Osteocyte (in vitro differentiated cells): Measurements from ENCODE around the gene NAPB. TPM values are rescaled to one million over a fixed set of nuclear protein-coding genes. Genes with fewer than 3 reads are reported as not detected.
"Not testable (repeated sequence)": the region's sequence is repeated elsewhere in the genome, so short reads cannot be mapped to it uniquely, and the experiment has no call there.

Experiments
- DNase-seq: peaks from one replicate; pipeline ENCODE4 v3.0.0; 2021; ENCODE audit warnings: mixed read lengths; ENCODE audit not compliant: unreplicated experiment; ENCODE audit errors: extremely low spot score
- H3K27ac Mint-ChIP-seq: one replicate; pipeline ENCODE4 v1.8.0; 2021; ENCODE audit warnings: mild to moderate bottlenecking, mixed read lengths; ENCODE audit not compliant: unreplicated experiment
- H3K27me3 Mint-ChIP-seq: one replicate; pipeline ENCODE4 v1.8.0; 2021; ENCODE audit warnings: mixed read lengths; ENCODE audit not compliant: unreplicated experiment
- H3K36me3 Mint-ChIP-seq: one replicate; pipeline ENCODE4 v1.8.0; 2021; ENCODE audit warnings: mixed read lengths; ENCODE audit not compliant: unreplicated experiment
- H3K4me1 Mint-ChIP-seq: one replicate; pipeline ENCODE4 v1.8.0; 2021; ENCODE audit warnings: mixed read lengths; ENCODE audit not compliant: unreplicated experiment
- H3K4me3 Mint-ChIP-seq: one replicate; pipeline ENCODE4 v1.8.0; 2021; ENCODE audit warnings: mild to moderate bottlenecking, moderate library complexity, mixed read lengths; ENCODE audit not compliant: unreplicated experiment
- H3K9me3 Mint-ChIP-seq: one replicate; pipeline ENCODE4 v1.8.0; 2021; ENCODE audit warnings: mixed read lengths; ENCODE audit not compliant: unreplicated experiment
- long read RNA-seq: library from polyadenylated mRNA; unstranded; transcript quantifications from one replicate; pipeline ENCODE4 v2.0.0, GENCODE V29; 2021
- total RNA-seq: library from RNA; stranded (reverse); gene quantifications from 2 replicates; pipeline ENCODE4 v1.2.1, GENCODE V29; 2021
- TF ChIP-seq, protein P1 (sequence below): fragments of 200-600 bp; sonication (generic); IDR thresholded peaks from 2 replicates; pipeline ENCODE4 v1.5.0; 2021; ENCODE audit warnings: antibody characterized with exemption, mild to moderate bottlenecking, moderate library complexity

The NAPB gene
- total RNA-seq = 8.8 and 10.5 TPM in 2 replicates
- long read RNA-seq, transcript NAPB-202 (10 exons, 3,824 nt) = major isoform, 8 of 27 reads
- long read RNA-seq, transcript NAPB-201 (11 exons, 3,837 nt) = minor isoform, 6 of 27 reads
- long read RNA-seq, partial matches to known transcripts = 6 of 27 reads
- long read RNA-seq, other reads (novel, unspliced or antisense) = 7 of 27 reads

DNA sequence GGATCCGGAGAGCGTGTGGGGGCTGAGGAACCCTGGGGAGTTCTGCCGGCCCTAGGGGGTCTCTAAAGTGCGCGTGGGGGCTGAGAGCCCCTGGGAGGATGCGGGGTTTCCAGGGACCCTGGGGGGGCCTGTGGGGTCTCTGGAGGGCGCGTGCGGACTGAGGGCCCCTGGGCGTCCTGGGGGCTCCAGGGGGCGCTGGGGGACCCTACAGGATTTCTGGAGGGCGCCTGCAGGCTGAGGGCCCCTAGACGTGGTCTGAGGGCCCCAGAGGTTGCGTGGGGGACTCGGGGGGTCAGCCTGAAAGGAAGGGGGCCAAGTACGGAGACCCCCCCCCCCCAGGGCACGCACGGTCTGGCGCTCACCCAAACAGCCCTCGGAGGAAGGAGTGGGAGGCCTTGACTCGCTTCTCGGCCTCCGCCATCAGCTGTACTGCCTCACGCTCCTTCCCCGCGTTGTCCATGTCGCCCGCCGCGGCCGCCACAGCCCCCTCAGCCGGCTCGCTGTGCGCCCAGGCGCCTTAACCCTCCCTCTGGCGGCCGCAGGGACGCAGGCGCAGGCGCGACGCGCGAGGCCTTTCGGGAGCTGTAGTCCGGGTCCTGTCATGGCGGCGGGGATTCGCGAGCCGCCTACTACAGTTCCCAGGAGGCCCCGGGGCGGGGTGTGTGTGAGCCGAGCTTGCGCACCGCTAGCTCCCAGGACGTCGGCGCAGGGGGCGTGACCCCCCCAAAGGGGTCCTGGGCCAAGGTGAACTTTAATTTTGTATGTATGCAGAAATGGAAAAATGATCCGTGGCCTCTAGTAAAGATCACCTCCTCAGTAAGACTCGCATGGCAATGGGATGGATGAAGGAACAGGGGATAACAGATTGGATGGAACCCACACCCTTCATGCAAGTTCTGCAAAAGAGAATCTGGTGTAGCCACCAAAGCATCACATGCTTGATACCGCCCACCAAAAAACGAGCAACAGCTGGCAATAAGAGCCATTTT, at the start of gene NAPB:
TSS of gene NAPB (minus strand) at position 546 of the 989 bp plus-strand sequence. CDS start at position 460, 86 bp downstream.
- H3K4me1 Mint-ChIP-seq = peaks cover 17% of the 10 kb centered on the region
- H3K4me3 Mint-ChIP-seq = peak within 1 kb of the TSS; percentile 77
- H3K27ac Mint-ChIP-seq = peak within 1 kb of the TSS; percentile 71

DNA sequence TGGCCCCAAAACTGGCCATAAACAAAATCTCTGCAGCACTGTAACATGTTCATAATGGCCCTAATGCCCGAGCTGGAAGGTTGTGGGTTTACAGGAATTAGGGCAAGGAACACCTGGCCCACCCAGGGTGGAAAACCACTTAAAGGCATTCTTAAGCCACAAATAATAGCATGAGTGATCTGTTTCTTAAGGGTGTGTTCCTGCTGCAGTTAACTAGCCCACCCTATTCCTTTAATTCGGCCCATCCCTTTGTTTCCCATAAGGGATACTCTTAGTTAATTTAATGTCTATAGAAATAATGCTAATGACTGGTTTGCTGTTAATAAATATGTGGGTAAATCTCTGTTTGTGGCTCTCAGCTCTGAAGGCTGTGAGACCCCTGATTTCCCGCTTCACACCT, 45.7 kb upstream of the NAPB start:
- H3K27ac Mint-ChIP-seq, H3K4me1 Mint-ChIP-seq, H3K4me3 Mint-ChIP-seq, DNase-seq, H3K36me3 Mint-ChIP-seq: not testable (repeated sequence)
- peaks cover 20% of the 10 kb centered on the region for H3K9me3 Mint-ChIP-seq
- H3K27me3 Mint-ChIP-seq = peaks cover 23% of the 10 kb centered on the region

More for the DNA sequence above, at the start of gene NAPB:
- H3K9me3 Mint-ChIP-seq = no peaks in the 10 kb centered on the region
- H3K36me3 Mint-ChIP-seq = no peaks in the 10 kb centered on the region
- no peaks in the 10 kb centered on the region for H3K27me3 Mint-ChIP-seq
- peak; percentile 97 for DNase-seq
- TF ChIP-seq, protein P1, sequence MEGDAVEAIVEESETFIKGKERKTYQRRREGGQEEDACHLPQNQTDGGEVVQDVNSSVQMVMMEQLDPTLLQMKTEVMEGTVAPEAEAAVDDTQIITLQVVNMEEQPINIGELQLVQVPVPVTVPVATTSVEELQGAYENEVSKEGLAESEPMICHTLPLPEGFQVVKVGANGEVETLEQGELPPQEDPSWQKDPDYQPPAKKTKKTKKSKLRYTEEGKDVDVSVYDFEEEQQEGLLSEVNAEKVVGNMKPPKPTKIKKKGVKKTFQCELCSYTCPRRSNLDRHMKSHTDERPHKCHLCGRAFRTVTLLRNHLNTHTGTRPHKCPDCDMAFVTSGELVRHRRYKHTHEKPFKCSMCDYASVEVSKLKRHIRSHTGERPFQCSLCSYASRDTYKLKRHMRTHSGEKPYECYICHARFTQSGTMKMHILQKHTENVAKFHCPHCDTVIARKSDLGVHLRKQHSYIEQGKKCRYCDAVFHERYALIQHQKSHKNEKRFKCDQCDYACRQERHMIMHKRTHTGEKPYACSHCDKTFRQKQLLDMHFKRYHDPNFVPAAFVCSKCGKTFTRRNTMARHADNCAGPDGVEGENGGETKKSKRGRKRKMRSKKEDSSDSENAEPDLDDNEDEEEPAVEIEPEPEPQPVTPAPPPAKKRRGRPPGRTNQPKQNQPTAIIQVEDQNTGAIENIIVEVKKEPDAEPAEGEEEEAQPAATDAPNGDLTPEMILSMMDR = peak; percentile 55

DNA sequence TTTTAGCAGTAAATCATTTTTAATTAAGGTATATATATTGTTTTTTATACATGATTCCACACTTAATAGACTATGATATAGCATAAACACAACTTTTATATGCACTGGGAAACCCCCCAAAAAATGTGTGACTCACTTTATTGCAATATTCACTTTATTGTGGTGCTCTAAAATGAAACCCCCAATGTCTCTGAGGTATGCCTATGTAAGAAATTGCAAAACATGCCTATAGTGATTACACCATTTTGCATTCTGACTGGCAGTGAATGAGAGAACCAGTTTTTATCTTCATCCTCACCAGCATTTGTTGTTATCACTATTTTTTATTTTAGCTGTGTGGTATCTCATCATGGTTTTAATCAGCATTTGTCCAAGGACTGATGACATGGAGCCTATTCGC, 39.9 kb upstream of the NAPB start:
- Mint-ChIP-seq H3K36me3 (no peaks in the 10 kb centered on the region), H3K27me3 (peaks cover 44% of the 10 kb centered on the region), H3K9me3 (peaks cover 10% of the 10 kb centered on the region), H3K4me3 (no peak overlapping the region), H3K27ac (no peak overlapping the region), H3K4me1 (no peaks in the 10 kb centered on the region)
- TF ChIP-seq, protein P1 = no peak
- DNase-seq = no peak

DNA sequence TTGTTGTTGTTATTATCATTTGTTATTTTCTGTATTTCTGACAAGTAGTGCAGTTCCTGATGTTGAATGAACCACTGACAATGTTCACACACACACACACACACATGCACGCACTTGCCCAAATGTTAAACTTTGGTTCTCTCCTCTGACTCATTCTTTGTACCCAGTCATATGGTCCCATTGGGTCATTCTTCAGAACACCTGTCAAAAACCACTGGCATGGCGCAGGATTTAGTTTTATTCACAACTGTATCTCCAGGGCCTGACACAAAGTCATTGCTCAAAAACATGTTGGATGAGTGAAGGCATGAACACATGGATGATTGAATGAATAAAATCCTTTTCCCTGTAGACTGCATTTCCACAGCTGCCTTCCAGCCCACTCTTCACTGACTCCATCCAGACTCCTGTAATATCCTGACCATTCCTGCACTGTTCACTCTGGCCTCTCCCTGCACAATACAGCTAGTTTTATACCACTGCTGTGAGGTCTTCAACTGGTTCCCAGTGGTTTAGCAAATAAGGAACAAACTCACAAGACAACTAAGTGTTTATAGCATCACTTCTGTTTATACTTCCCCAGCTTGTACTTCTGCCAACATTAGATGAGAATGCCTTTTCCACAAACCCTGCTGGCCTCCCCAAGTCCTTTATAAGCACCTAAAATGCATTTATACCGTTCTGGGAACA, 38.3 kb upstream of the NAPB start:
- H3K27ac Mint-ChIP-seq = no peak overlapping the region
- H3K9me3 Mint-ChIP-seq = no peaks in the 10 kb centered on the region
- TF ChIP-seq, protein P1 = no peak
- no peaks in the 10 kb centered on the region for H3K36me3 Mint-ChIP-seq
- no peaks in the 10 kb centered on the region for H3K4me1 Mint-ChIP-seq
- H3K4me3 Mint-ChIP-seq = no peak overlapping the region
- peaks cover 44% of the 10 kb centered on the region for H3K27me3 Mint-ChIP-seq
- DNase-seq = no peak

DNA sequence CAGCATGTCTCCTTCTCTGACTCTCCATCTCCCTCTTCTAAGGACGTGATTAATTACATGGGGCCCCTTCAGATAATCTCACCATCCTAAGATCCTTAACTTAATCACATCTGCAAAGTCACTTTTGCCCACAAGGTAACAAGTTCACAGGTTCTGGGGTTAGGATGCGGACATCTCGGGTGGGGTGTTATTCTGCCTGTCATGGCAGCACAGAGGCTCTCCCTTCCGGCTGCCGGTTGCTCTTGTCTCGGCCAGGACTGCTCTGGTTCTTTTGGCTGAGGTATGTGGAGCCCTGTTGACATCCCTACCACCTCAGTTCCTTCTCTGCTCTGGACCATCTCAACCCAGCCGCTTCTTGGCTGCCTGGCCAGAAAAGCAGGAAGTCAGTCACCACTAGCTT, 35.6 kb upstream of the NAPB start:
- peak; percentile 69 for DNase-seq
- peaks cover 30% of the 10 kb centered on the region for H3K27me3 Mint-ChIP-seq
- H3K4me1 Mint-ChIP-seq = no peaks in the 10 kb centered on the region
- H3K9me3 Mint-ChIP-seq = no peaks in the 10 kb centered on the region
- no peak overlapping the region for H3K27ac Mint-ChIP-seq
- TF ChIP-seq, protein P1 = no peak
- no peak overlapping the region for H3K4me3 Mint-ChIP-seq
- H3K36me3 Mint-ChIP-seq = no peaks in the 10 kb centered on the region
